ENCODE data around the gene SOX15.

The SOX15 gene

DNA sequence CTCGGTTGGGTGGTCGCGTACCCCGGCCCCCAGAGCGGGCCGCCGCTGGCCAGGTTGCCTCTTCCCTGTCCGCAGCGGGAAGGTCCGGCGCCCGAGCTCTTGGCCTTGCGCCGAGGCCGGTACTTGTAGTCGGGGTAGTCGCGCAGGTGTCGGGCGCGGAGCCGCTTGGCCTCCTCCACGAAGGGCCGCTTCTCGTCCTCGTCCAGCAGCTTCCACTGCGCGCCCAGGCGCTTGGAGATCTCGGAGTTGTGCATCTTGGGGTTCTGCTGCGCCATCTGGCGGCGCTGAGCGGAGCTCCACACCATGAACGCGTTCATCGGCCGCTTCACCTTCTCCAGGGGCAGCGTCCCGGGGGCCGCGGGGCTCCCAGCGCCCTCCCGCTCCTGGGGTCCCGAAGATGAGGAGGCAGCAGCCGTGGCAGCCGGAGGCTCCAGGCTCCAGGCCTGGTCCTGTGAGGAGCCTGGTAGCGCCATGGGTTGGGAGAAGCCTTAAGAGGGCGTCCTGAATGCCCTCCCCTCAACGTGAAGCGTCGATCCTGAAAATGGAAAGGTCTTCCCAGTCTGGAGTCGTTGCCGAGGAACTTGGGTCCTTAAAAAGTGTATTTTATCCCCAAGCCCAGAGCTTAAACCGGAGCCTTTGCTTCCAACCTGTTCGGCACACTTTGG is 558 bp downstream of the SOX15 start:
- peak; percentile 93 for DNase-seq (ENCODE audit: insufficient read length, low spot score)
- TF ChIP-seq, protein P1, sequence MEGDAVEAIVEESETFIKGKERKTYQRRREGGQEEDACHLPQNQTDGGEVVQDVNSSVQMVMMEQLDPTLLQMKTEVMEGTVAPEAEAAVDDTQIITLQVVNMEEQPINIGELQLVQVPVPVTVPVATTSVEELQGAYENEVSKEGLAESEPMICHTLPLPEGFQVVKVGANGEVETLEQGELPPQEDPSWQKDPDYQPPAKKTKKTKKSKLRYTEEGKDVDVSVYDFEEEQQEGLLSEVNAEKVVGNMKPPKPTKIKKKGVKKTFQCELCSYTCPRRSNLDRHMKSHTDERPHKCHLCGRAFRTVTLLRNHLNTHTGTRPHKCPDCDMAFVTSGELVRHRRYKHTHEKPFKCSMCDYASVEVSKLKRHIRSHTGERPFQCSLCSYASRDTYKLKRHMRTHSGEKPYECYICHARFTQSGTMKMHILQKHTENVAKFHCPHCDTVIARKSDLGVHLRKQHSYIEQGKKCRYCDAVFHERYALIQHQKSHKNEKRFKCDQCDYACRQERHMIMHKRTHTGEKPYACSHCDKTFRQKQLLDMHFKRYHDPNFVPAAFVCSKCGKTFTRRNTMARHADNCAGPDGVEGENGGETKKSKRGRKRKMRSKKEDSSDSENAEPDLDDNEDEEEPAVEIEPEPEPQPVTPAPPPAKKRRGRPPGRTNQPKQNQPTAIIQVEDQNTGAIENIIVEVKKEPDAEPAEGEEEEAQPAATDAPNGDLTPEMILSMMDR (IDR thresholded peaks at IDR 0.05; ENCODE audit: insufficient read depth, missing control alignments): peak; percentile 53
- FAIRE-seq: no peak

- no peak for FAIRE-seq
- TF ChIP-seq, protein P1 (IDR thresholded peaks at IDR 0.05; ENCODE audit: insufficient read depth, missing control alignments): no peak
- no peak for DNase-seq (ENCODE audit: insufficient read length, low spot score)
These were observed 1.2 kb downstream of the SOX15 start for GRCh38 chr17:7588553-7589203.

DNA sequence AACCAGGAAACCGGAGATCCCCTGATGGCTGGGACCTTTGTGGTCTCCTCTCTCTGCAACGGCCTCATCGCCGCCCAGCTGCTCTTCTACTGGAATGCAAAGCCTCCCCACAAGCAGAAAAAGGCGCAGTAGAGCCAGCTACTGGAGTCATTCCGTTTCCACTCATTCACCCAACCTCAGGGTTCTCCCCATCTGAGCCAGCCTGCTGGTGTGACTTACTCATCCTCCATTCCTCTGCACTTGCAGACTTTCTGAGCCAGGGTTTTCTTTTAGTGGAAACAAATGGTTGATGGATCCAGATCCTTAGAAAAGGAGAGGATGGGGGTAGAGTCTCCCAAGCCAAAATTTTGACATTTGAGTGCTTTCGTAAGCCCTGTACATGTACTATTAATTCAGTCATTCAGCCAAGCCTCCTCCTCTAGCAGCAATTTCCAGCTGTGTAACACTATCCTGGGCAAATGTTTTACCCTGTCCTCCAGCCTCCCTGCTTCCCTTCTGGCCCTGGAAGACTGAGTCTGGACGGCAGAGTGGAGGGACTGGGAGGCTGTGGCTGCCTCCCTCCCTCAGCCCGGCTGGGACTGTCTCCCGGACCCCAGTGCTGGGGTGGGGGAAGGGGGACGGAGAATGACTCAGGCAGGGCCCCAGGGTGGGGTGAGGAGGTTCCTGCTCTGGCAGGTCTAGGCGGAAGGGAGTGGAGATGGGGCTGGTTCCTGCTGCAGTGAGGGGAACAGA is 2.3 kb downstream of the SOX15 start:
- DNase-seq (ENCODE audit: insufficient read length, low spot score): no peak
- FAIRE-seq: no peak
- TF ChIP-seq, protein P1 (IDR thresholded peaks at IDR 0.05; ENCODE audit: insufficient read depth, missing control alignments): no peak

DNA sequence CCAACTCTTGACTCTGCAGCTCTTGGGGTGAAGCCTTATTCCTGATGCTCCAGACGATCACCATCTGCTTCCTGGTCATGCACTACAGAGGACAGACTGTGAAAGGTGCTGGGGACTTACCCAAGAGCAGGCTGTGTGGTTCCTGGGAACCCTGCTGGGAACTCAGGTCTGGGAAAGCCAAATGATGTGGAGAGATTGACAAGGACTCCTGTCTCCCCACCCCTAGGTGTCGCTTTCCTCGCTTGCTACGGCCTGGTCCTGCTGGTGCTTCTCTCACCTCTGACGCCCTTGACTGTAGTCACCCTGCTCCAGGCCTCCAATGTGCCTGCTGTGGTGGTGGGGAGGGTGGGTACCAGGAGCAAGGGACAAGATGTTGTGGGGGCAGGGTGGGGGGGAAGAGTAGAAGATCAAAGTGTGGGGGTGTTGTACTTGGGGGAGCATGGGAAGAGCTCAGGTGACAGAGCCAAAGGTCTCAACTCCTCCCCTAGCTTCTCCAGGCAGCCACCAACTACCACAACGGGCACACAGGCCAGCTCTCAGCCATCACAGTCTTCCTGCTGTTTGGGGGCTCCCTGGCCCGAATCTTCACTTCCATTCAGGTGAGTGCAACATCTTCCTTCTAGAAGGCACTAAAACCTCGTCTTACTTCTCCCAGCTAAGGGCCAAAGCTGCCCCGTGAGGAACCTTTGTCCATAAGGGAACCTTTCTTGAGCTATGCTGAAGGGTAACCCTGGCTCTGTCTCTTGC is 3.0 kb downstream of the SOX15 start:
- no peak for DNase-seq (ENCODE audit: insufficient read length, low spot score)
- FAIRE-seq: no peak
- TF ChIP-seq, protein P1 (IDR thresholded peaks at IDR 0.05; ENCODE audit: insufficient read depth, missing control alignments): no peak

- DNase-seq (ENCODE audit: insufficient read length, low spot score) (peak; percentile 83), FAIRE-seq (peak; percentile 51)
- TF ChIP-seq, protein P1 (IDR thresholded peaks at IDR 0.05; ENCODE audit: insufficient read depth, missing control alignments): no peak
These were observed 6.4 kb downstream of the SOX15 start, which contains the start of gene MPDU1 for GRCh38 chr17:7583253-7584109. TSS of gene MPDU1 (plus strand) at chr17:7583852. CDS start at chr17:7583863, 11 bp downstream.

Data from D721Med (cell line).